ENCODE measurements around the gene PSTPIP1. TPM values are rescaled to one million over a fixed set of nuclear protein-coding genes. Genes with fewer than 3 reads are reported as not detected.

Gene PSTPIP1
- polyA plus RNA-seq, 3 donors from 2014 or later, result 84.4 to 127 (median 99.3) TPM

DNA sequence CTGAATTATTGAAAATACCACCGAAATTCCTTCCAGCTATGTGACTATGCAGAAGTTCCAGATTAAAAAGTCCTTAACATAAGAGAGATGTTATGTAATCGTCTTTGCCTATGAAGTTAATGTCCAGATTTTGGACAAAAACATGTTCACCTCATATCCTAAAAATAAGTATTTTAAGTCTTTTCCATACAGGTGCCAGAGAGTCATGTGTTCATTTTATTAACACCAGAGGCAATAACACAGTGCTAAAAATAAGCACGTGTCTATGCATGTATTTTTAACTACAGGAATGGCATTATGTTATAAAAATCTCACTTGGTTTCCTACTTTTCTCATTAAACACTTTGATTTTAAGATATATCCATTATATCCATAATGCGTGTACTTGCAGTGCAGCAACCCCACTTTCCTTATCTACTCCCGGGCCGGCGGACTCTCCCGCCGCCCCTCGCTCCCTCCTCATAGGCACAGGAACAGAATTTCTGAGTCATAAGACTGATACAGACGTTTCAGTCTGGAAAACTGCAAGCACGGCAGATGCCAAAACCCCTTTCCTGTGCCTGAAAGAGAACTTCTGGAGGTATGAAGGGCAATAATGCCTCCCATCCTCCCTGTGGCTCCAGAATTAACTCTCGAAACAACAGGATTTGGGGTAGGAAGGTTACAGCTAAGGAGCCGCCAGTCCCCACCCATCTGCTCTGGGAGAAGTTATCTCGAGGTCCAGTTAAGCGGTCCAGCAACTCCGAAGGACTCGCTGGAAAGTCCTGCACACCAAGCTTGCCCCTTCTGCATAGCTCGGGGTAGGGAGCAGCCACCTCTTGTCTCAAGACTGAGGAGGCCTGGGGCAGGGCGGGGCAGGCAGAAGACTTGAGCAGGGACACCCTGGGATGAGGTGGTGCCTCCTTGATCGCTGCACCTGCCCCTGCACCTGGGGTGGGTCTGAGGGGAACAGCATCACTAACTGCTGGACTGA is 22.3 kb upstream of the PSTPIP1 start:
- Mint-ChIP-seq H3K27ac (no peak overlapping the region), H3K36me3 (peaks cover 0 to 6% (median 0%) of the 10 kb centered on the region in 3 donors), H3K27me3 (ENCODE audit: low read depth in 3 of 3) (no peaks in the 10 kb centered on the region), H3K4me3 (no peak overlapping the region), H3K9me3 (no peaks in the 10 kb centered on the region), H3K4me1 (peaks cover 20 to 25% of the 10 kb centered on the region in 2 donors)
- DNase-seq, result no peak

DNA sequence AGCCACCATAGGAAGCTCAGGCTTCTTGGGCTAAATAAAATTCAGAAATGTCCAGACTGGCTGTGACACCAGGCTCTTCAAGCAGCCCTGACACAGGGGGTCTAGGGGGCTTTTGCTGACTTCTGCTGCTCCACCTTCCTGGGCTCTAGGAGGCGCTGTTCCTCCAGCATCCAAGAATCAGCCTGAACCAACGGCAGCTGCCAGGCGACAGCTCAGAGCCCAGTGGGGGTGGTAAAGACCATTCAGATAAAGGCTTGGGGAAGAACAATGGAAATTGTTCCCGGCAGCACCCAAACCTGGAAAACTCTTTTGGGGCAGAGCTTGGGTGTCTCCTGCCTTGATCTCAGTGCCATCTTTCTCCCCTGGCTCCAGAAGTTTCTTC is 21.6 kb upstream of the PSTPIP1 start:
- no peaks in the 10 kb centered on the region for H3K9me3 Mint-ChIP-seq
- no peak overlapping the region for H3K4me3 Mint-ChIP-seq
- peaks cover 0 to 2% (median 0%) of the 10 kb centered on the region in 3 donors for H3K27me3 Mint-ChIP-seq (ENCODE audit: low read depth in 3 of 3)
- peaks cover 0 to 6% (median 0%) of the 10 kb centered on the region in 3 donors for H3K36me3 Mint-ChIP-seq
- H3K4me1 Mint-ChIP-seq, result peaks cover 24 to 32% of the 10 kb centered on the region in 2 donors
- DNase-seq, result peak; percentile 61 to 69 (median 66)
- H3K27ac Mint-ChIP-seq, result peak overlapping the region in 1 of 6 donors; percentile 12

DNA sequence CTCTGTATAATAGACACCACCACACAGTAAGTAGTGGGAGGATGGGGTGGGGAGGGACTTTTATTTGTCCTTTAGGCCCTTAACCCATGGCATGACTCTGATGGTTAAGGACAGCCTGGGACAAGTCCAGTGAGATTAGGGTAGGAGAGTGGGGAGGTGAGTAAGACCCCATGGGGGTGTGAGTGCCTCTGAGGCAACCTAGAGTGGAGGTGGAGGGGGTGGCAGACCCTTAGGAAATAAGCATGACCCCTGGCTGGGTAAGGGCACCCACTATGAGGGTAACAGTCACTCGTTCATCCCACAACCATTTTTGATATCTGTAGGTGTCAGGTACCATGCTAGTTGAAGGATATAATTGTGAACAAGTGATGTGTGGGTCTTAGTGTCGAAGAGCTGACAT is 21.0 kb upstream of the PSTPIP1 start:
- H3K27me3 Mint-ChIP-seq (ENCODE audit: low read depth in 3 of 3), result peaks cover 0 to 4% (median 0%) of the 10 kb centered on the region in 3 donors
- no peak for DNase-seq
- H3K36me3 Mint-ChIP-seq, result peaks cover 0 to 6% (median 0%) of the 10 kb centered on the region in 3 donors
- peak overlapping the region in 3 of 6 donors; percentile 10 to 22 (median 13) for H3K27ac Mint-ChIP-seq
- no peaks in the 10 kb centered on the region for H3K9me3 Mint-ChIP-seq
- no peak overlapping the region for H3K4me3 Mint-ChIP-seq
- peaks cover 25 to 35% of the 10 kb centered on the region in 2 donors for H3K4me1 Mint-ChIP-seq

DNA sequence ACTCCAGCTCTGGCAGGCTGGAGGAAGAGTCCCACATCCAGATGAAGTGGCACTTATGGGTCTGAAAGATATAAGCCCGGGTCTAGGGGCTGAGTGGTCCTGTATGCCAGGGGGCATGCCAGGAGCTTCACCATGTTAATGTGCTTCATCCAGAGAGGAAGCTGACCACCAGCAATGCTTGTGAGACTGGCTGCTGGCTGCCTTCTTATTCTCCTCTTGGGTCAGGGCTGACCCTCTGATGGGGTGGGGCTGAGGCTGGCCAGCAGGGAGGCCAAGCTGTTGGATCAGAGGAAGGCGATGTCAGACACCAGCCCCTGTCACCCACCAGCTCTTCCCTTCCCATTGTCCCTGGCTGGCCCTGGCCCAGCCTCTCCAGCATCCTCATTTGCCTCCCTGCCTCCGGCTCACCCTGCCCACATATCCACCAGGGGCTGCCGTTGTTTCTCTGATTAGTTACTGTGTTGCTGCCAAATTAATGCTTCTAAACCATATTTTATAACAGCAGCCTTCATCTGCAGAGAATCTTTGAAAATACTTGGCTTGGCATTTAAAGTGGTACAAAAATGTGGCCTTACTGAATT is 20.4 kb upstream of the PSTPIP1 start:
- Mint-ChIP-seq H3K27ac (no peak overlapping the region), H3K36me3 (peaks cover 0 to 6% (median 0%) of the 10 kb centered on the region in 3 donors)

DNA sequence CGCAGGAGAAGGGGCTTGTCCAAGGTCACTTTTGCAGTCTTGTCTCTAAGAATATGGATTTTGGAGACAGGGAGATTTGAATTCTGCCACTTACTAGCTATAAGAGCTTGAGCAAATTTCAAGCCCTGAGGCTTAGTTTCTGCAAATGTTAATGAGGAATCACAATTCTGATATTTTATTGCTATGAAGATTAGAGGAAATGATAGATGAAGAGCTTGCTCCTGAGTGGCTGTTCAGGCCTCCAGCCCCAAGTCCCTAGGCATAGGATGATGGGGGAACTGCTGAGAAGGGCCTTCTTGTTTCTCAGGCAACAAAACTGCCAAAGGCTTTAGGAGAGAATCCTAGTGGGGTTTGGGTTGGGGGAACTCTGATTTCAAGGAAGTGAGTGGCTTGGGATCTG is 18.8 kb upstream of the PSTPIP1 start:
- peaks cover 0 to 6% (median 0%) of the 10 kb centered on the region in 3 donors for H3K36me3 Mint-ChIP-seq
- no peaks in the 10 kb centered on the region for H3K9me3 Mint-ChIP-seq
- H3K4me1 Mint-ChIP-seq, result peaks cover 25 to 35% of the 10 kb centered on the region in 2 donors
- peaks cover 0 to 4% (median 0%) of the 10 kb centered on the region in 3 donors for H3K27me3 Mint-ChIP-seq (ENCODE audit: low read depth in 3 of 3)
- peak overlapping the region in 3 of 6 donors; percentile 23 to 66 (median 58) for H3K27ac Mint-ChIP-seq
- H3K4me3 Mint-ChIP-seq, result peak overlapping the region in 1 of 5 donors; percentile 34
- DNase-seq, result no peak

More for the DNA sequence above, 20.4 kb upstream of the PSTPIP1 start:
- peaks cover 0 to 4% (median 0%) of the 10 kb centered on the region in 3 donors for H3K27me3 Mint-ChIP-seq (ENCODE audit: low read depth in 3 of 3)
- H3K4me1 Mint-ChIP-seq, result peaks cover 25 to 35% of the 10 kb centered on the region in 2 donors
- DNase-seq, result no peak
- no peak overlapping the region for H3K4me3 Mint-ChIP-seq
- H3K9me3 Mint-ChIP-seq, result no peaks in the 10 kb centered on the region

DNA sequence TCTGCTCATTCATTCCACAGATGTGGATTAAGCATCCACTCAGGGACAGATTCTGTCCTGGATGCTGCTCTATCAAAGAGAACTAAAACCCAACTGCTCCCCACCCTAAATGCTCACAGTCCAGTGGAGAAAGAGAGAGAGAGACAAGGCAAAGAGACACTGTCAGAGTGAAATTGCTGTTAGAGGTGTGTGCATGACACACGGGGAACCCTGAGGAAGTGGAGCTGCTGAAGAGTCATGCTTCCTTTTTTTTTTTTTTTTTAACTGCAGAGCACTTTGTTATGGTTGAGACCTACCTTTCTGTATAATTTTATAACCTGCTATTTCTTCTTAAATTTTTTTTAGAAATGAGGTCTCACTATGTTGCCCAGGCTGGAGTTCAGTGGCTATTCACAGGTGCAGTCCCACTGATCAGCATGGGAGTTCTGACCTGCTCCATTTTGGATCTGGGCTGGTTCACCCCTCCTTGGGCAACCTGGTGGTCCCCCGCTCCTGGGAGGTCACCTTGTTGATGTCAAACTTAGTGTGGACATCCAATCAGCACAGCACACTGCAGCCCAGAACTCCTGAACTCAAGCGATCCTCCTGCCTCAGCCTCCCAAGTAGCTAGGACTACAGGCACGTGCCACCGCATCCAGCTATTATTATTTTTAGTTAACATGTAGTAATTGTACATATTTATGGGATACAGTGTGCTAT is 18.2 kb upstream of the PSTPIP1 start:
- DNase-seq, result no peak
- Mint-ChIP-seq H3K9me3 (no peaks in the 10 kb centered on the region), H3K36me3 (peaks cover 0 to 6% (median 0%) of the 10 kb centered on the region in 3 donors), H3K4me3 (peak overlapping the region in 2 of 5 donors; percentile 8 to 34), H3K27me3 (ENCODE audit: low read depth in 3 of 3) (peaks cover 0 to 4% (median 0%) of the 10 kb centered on the region in 3 donors), H3K4me1 (peaks cover 25 to 35% of the 10 kb centered on the region in 2 donors), H3K27ac (peak overlapping the region in 3 of 6 donors; percentile 23 to 81 (median 66))

DNA sequence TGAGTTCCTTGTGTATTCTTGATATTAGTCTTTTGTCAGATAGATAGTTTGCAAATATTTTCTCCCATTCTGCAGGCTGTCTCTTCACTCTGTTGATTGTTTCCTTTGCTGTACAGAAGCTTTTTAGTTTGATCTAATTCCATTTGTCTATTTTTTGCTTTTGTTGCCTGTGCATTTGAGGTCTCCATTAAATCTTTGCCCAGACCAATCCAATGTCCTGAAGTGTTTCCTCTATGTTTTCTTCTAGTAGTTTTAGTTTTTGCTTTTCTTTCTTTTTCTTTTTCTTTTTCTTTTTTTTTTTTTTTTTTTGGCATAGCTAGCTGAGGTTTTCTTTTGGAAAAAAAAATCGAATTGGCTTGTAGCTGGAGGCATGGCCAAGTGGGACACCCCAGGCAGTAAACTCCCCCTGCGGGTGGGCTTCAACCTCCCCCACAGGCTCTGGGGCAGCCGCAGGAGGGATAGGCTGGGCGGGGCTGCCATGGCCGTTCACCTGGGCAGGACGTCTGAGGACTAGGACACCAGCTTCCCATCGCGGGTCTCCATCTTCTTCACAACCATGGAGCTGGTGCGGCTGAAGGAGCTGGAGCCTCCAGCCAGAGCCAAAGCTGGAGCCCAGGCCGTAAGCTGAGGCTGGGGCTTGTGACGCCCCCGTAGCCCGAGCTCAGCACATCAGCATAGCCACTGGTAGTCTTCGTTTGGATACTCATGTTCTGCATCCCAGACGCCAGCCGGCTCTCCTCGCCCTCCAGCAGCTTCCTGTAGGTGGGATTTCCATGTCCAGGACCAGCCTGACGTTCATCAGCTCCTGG is 16.2 kb upstream of the PSTPIP1 start:
- no peak for DNase-seq
- Mint-ChIP-seq H3K4me3 (peak overlapping the region in 1 of 5 donors; percentile 8), H3K9me3 (no peaks in the 10 kb centered on the region), H3K36me3 (peaks cover 0 to 6% (median 0%) of the 10 kb centered on the region in 3 donors), H3K27ac (no peak overlapping the region), H3K4me1 (peaks cover 21 to 30% of the 10 kb centered on the region in 2 donors), H3K27me3 (ENCODE audit: low read depth in 3 of 3) (peaks cover 0 to 4% (median 1%) of the 10 kb centered on the region in 3 donors)

DNA sequence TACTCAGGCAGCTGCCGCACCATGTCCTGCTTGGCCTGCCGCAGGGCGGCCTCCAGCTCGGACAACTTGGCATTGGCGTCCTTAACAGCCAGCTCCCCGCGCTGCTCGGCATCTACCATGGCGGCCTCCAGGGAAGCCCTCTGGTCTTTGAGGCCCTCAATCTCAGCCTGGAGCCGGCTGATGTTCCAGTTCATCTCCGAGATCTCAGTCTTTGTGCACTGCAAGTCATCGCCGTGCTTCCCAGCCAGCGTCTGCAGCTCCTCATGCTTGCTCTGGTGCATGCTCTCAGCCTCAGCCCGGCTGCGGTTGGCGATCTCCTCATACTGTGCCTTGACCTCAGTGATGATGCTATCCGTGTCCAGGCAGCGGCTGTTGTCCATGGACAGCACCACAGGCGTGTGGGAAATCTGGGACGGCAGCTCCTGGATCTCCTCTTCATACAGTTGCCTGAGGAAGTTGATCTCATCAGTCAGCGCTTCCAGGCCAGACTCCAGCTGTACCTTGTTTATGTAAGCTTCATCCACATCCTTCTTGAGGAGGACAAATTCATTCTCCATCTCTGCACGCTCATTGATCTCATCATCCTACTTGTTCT is 15.5 kb upstream of the PSTPIP1 start:
- Mint-ChIP-seq H3K36me3 (peaks cover 0 to 6% (median 0%) of the 10 kb centered on the region in 3 donors), H3K4me1 (peaks cover 17 to 25% of the 10 kb centered on the region in 2 donors), H3K27me3 (ENCODE audit: low read depth in 3 of 3) (peaks cover 0 to 4% (median 1%) of the 10 kb centered on the region in 3 donors), H3K9me3 (no peaks in the 10 kb centered on the region), H3K4me3 (no peak overlapping the region), H3K27ac (no peak overlapping the region)
- DNase-seq, result no peak

DNA sequence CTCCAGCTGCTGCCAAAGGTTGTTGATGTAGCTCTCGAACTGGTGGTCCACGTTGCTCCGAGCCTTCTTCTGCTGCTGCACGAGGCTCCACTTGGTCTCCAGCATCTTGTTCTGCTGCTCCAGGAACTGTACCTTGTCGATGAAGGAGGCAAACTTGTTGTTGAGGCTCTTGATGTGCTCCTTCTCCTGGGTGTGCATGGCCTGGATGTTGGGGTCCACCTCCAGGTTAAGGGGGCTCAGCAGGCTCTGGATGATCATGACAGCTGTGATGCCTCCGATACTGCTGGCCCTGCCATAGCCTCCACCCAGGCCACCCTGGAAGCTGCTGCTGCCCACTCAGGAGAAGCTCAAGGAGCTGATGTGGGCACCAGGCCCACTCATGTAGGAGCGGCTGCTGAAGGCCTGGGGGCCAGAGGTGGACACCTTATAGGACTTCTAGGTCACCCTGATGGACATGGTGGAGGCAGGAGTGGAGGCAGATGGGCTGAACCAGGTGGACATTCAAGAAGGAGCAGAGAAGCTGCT is 14.9 kb upstream of the PSTPIP1 start:
- no peak overlapping the region for H3K27ac Mint-ChIP-seq
- peaks cover 14 to 25% of the 10 kb centered on the region in 2 donors for H3K4me1 Mint-ChIP-seq
- DNase-seq, result no peak
- H3K4me3 Mint-ChIP-seq, result no peak overlapping the region
- peaks cover 0 to under 1% (median 0%) of the 10 kb centered on the region in 6 donors for H3K9me3 Mint-ChIP-seq
- peaks cover 0 to 6% (median 0%) of the 10 kb centered on the region in 3 donors for H3K36me3 Mint-ChIP-seq
- peaks cover 0 to 4% (median 1%) of the 10 kb centered on the region in 3 donors for H3K27me3 Mint-ChIP-seq (ENCODE audit: low read depth in 3 of 3)

DNA sequence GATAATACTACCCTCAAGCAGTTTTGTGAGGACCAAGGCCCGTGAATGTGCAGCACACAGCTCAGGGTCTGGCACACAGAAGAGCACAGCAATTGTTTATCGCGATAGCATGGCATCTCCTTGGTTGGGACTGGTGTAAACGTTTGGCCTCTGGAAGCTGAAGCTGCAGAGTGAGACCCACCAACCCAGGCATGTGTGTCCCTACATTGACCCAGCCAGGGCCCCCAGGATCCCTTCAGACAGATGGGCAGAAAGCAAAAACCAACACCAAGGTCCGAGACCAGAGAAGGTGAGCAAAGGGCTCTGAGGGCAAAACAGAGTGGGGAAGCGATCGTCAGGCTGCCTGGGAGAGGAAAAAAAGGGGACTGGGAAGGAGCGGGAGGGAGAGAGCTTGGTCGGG is 12.6 kb upstream of the PSTPIP1 start:
- Mint-ChIP-seq H3K27me3 (ENCODE audit: low read depth in 3 of 3) (peaks cover 0 to 4% (median 1%) of the 10 kb centered on the region in 3 donors), H3K4me3 (no peak overlapping the region), H3K27ac (peak overlapping the region in 1 of 6 donors; percentile 6), H3K36me3 (no peaks in the 10 kb centered on the region), H3K9me3 (peaks cover 0 to 1% (median 0%) of the 10 kb centered on the region in 6 donors), H3K4me1 (peaks cover 6 to 13% of the 10 kb centered on the region in 2 donors)
- DNase-seq, result no peak

DNA sequence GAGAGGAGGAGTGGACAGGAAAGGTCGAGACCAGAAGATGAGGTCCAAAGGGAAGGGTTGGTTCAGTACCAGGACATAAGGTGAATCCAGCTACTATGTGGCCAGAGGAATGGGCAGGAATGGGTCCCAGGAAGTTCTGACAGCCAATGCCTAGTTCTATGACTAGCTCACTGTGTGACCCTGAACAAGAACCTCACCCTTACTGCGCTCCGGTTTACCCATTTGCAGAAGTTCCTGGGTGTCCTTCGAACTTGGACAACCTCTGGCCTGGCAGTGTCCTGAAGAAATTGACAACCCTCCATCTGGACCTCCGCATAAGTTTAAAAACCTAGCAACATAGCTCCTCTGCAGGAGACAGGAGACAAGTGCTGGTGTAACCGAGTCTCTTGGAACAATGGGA is 12.2 kb upstream of the PSTPIP1 start:
- H3K36me3 Mint-ChIP-seq, result no peaks in the 10 kb centered on the region
- H3K4me3 Mint-ChIP-seq, result no peak overlapping the region
- no peak for DNase-seq
- H3K27ac Mint-ChIP-seq, result peak overlapping the region in 1 of 6 donors; percentile 6
- H3K9me3 Mint-ChIP-seq, result peaks cover 0 to 1% (median 0%) of the 10 kb centered on the region in 6 donors
- H3K27me3 Mint-ChIP-seq (ENCODE audit: low read depth in 3 of 3), result peaks cover 0 to 4% (median 1%) of the 10 kb centered on the region in 3 donors
- peaks cover 5 to 9% of the 10 kb centered on the region in 2 donors for H3K4me1 Mint-ChIP-seq

Measured in immature natural killer cell (primary cell).